Ishikawa (cell line): Measurements from ENCODE around the gene SERPINE3.

ENCODE experiments used
- RAD21 ChIP-seq: IDR thresholded peaks from 2 replicates; pipeline ENCODE4 v1.6.1; 2012; ENCODE audit warnings: low read depth
- TF ChIP-seq, protein P1 (sequence below): IDR thresholded peaks from 2 replicates; pipeline ENCODE4 v1.6.1; 2012

DNA sequence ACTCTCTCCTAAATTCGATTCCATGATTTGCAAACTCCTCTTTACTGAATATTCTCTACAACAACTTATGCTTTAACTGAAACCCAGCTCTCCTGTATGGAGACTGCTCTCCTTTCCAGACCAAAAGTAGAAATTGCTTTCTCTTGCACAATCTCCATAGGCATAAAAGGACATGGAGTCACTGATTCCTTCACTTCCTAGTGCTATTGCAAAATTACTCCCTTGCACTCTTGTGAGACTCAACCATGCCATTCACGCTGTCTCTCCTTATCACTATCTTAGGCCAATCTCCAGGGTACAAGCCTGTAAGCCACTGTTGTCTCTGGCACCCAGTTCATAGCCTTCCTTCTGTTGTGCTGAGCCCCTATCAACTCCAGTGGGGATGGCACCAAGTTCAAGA, 30.6 kb downstream of the SERPINE3 start:
- TF ChIP-seq, protein P1, sequence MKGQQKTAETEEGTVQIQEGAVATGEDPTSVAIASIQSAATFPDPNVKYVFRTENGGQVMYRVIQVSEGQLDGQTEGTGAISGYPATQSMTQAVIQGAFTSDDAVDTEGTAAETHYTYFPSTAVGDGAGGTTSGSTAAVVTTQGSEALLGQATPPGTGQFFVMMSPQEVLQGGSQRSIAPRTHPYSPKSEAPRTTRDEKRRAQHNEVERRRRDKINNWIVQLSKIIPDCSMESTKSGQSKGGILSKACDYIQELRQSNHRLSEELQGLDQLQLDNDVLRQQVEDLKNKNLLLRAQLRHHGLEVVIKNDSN = no peak
- no peak for TF ChIP-seq RAD21
